Posterior vena cava (tissue), 2 donors: Measurements from ENCODE around the gene IER3. TPM values are rescaled to one million over a fixed set of nuclear protein-coding genes. Genes with fewer than 3 reads are reported as not detected.

ENCODE experiments used
- DNase-seq: peaks from one replicate; pipeline ENCODE4 v3.0.0-alpha.2; 2020; ENCODE audit warnings: low spot score
- intact Hi-C, 2 donors: fragments of 100-400 bp; cut with DNase I; formaldehyde crosslinking; loops; one replicate each; pipeline versions ENCODE4 v1.14.1 to v1.14.2; 2022 to 2023
- long read RNA-seq, 2 donors: library from polyadenylated mRNA; unstranded; transcript quantifications; one replicate each; pipeline ENCODE4 v2.0.0, GENCODE V29; 2020 to 2021
- total RNA-seq, 2 donors: library from RNA; stranded (reverse); fragmentation: NEBNext Ultra II Directional; extraction: Animal tissue kit (Norgen Biotek cat#: 25700); gene quantifications; one replicate each; pipeline ENCODE4 v1.2.1, GENCODE V29; 2021
- donor health status: DM: yes; HTN: yes; CAD: no.
- donor health status: DM: yes; HTN: yes; CAD: no.

Gene IER3, protein sequence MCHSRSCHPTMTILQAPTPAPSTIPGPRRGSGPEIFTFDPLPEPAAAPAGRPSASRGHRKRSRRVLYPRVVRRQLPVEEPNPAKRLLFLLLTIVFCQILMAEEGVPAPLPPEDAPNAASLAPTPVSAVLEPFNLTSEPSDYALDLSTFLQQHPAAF
- 10 to 100 TPM; 28.5 to 51.5 TPM for total RNA-seq
- long read RNA-seq, donor 1: 0 reads
- long read RNA-seq, donor 2, transcript IER3-202 (1 exons, 1,350 nt): minor isoform, 5 of 29 reads
- long read RNA-seq, donor 2, transcript IER3-201 (2 exons, 1,244 nt): major isoform, 24 of 29 reads
- long read RNA-seq, donor 2, partial matches to known transcripts: 0 of 29 reads
- long read RNA-seq, donor 2, other reads (novel, unspliced or antisense): 0 of 29 reads

DNA sequence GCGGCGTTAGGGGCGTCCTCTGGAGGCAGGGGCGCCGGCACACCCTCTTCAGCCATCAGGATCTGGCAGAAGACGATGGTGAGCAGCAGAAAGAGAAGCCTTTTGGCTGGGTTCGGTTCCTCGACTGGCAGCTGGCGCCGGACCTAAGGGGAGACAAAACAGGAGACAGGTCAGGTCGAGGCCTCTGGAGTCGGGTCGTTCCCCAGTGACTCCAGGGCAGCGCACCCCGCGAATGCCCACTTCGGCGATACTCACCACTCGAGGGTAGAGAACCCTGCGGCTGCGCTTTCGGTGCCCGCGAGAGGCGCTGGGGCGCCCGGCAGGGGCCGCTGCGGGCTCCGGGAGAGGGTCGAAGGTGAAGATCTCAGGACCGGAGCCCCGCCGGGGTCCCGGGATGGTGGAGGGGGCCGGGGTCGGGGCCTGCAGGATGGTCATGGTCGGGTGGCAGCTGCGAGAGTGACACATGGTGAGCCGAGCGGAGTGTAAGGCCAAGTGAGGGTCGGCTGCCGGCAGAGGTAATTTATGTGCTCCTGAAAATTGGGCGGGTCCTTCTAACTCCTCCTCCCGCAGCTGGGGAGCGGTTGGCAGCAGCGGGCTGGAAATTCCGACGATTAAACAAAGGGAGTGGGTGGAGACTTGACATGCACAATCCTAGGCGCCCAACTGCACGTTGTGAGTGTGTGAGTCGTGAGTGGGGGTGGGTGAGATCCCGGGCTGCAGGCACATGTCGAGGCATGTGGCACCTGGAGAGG is at the start of gene IER3:
IER3 (minus strand) TSS at position 494 of the 752 bp plus-strand sequence; CDS start at position 465, 29 bp downstream.
- DNase-seq: peak; percentile 96
- intact Hi-C loops: loop anchor here (5.0 to 10.0 kb wide), 3 partner anchors 38 to 671 kb away; no protein-coding TSS in a partner anchor

- intact Hi-C loops: no loop called here
These were observed 49.3 kb upstream of the IER3 start for GRCh38 chr6:30793521-30794194.

GRCh38 chr6:30792786-30793185 is 48.4 kb upstream of the IER3 start:
- intact Hi-C loops: no loop called here
- DNase-seq: no peak

More at GRCh38 chr6:30793521-30794194, 49.3 kb upstream of the IER3 start:
- no peak for DNase-seq

DNA sequence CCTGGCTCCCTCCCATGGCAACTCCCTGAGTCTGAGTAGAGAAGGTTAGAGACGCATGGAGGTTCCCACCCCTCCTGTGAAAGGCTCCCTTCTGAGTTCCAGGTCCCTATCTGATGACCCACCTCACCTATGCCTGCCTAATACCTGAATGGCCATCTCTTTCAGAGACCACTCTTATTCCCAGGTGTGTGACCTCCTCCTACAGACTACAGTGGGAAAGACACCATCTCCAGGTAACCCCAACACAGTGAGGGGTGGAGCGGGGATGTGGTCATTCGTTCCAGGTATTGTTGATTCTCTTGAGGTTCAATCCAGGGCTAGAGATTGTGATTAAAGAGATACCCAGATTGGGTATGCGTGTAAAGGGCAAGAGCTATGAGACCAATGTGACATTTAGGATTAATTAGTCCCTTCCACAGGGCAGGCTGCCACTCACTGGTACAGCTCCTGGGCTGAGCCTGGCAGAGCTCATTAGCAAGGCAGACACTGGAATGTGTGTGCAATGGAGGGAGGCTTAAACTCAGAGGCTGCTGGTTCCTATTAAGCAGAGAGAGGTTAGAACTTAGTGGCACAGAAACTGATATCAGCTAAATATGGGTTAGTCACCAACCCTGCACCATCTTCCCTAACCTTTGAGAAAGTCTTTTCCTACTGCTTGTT is 46.5 kb upstream of the IER3 start:
- intact Hi-C loops: no loop called here
- no peak for DNase-seq

DNA sequence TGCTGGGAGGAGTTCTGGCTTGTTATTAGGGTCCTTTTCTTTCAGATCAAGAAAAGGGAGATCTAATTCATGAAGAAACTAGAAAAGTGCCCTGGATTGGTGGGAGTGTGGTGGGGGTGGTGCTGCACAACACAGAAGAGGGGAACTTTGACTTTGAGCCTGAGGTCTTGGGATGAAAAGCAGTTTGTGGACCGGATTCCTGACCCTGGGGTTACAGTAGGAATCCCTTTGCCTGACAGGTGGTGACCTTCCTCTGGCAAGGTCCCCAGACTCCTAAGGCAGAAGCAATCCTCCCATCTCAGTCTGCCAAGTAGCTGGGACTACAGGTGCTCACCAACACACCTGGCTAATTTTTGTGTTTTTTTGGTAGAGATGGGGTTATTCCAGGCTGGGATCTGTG is 45.3 kb upstream of the IER3 start:
- intact Hi-C loops: loop anchor here in 1 of 2 donors (5.0 kb wide), 1 partner anchor 37 kb away; no protein-coding TSS in a partner anchor

DNA sequence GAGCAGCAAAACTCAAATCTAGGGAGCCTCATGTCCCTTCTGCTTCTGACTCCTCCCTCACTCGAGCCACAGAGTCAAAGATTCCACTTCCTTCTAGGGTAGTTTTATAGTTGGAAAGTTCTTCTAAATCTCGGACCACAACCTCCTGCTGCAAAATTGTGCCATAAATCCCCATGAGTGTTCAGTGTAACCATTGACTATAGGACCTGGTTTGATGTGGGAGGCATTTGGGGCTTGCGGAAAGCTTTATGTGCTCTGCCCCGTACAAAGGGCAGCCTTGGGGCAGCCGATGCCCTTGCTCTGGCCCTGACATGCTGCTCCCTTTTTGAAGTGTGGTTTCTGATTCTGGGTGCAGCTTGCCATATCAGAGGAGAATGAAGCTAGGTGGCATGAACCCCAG is 43.6 kb upstream of the IER3 start:
- intact Hi-C loops: loop anchor here in 1 of 2 donors (5.0 kb wide), 1 partner anchor 36 kb away; no protein-coding TSS in a partner anchor
- DNase-seq: no peak

More for the DNA sequence above, 45.3 kb upstream of the IER3 start:
- no peak for DNase-seq

GRCh38 chr6:30782425-30783014 is 38.2 kb upstream of the IER3 start:
- intact Hi-C loops: loop anchor here in 1 of 2 donors (5.0 kb wide), 1 partner anchor 40 kb away; the partner anchor contains the start of genes FLOT1 and IER3
- DNase-seq: no peak

DNA sequence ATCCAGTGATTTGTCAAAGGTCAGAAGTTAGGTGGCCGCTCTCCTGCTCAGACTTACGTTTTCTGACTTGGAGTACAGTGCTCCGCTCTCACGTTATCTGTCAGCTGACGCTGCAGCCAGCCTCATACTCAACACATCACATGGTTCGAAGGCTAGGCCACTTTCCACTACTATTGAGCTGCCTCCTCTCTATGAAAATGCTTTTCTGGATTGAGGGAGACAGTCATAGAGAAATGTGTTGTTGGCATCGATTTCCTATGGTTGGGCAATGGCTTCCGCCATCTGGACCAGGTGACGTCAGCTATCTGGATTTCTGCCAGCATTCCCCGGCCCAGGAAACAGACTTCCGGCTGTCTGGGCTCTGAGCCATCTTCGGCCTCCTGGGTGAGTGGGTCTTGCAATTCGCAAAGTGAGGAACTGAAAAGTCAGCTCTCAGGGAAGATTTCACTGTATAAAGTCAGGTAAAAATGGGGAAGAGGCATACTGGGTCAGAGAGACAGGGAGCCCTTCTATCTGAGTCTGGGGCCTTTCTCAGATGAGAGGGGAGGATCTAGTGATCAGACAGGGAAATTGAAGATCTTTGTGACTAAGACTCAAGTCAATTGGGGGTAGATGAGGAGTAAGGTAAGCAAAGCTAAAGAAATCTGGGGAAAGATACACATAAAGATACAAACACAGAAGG is 37.5 kb upstream of the IER3 start:
- intact Hi-C loops: loop anchor here in 1 of 2 donors (5.0 kb wide), 1 partner anchor 40 kb away; the partner anchor contains the start of genes FLOT1 and IER3
- peak; percentile 98 for DNase-seq

DNA sequence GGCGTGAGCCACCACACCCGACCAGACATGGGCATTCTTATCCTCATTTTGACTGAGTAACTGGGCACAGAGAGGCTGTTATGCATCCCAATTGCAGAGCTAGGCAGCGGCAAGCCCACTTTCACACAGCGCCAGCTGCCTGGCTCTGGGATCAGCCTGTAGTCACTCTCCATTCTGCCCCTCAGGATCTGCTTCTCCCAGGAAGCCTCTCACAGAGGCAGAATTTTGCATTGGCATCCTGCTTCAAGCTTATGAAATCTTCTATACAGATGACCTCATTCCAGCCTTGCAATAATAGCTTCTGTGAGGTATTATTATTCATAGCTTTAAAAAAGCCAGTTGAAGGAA is 37.0 kb upstream of the IER3 start:
- intact Hi-C loops: loop anchor here in 1 of 2 donors (5.0 kb wide), 1 partner anchor 39 kb away; the partner anchor contains the start of genes FLOT1 and IER3
- DNase-seq: no peak

DNA sequence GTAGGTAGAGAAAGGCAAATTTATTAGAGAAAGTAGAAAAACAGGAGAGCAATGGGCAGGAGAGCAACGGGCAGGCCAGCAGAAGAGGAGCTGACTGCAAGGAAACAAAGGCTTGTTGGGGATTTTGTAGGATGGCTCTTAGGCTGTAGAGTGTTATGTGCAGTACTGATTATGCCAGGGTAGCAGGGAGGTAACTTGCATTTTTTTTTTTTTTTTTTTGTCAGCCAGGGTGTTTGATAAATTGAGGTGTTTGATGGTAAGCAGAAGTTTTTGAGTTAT is 36.2 kb upstream of the IER3 start:
- intact Hi-C loops: loop anchor here in 1 of 2 donors (5.0 kb wide), 1 partner anchor 38 kb away; the partner anchor contains the start of genes FLOT1 and IER3

GRCh38 chr6:30779850-30780641 is 35.7 kb upstream of the IER3 start:
- no peak for DNase-seq
- intact Hi-C loops: loop anchor here in 1 of 2 donors (5.0 kb wide), 1 partner anchor 38 kb away; the partner anchor contains the start of genes FLOT1 and IER3

More for the DNA sequence above, 36.2 kb upstream of the IER3 start:
- DNase-seq: no peak

DNA sequence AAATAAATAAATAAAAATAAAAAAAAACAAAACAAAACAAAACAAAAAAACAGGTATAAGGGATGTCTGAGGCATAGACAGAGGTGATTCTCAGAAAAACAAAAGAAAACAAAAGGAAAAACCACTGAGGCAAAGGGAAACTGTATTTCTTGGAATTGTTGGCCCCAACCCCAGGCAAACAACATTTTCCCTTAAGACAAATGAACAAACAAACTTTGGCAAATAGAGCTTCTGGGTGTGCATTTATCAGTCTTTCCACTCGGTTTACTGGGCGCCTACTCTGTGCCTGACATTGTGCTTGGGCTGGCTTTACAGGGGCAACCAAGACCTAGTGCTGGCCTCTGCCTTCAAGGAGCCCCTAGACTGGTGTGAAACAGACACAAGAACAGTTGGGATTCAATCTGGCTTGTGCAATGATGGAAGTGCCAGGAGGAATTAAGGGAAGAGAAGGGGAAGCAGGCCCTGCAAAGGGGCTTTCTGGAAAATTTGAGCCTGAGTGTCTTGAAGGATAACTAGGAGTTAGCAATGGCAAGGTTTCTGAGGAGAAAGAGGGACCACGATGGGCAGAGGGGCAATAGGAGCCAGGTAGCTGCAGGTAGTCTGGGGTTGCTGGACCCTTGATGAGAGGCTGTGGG is 33.8 kb upstream of the IER3 start:
- no peak for DNase-seq
- intact Hi-C loops: no loop called here

DNA sequence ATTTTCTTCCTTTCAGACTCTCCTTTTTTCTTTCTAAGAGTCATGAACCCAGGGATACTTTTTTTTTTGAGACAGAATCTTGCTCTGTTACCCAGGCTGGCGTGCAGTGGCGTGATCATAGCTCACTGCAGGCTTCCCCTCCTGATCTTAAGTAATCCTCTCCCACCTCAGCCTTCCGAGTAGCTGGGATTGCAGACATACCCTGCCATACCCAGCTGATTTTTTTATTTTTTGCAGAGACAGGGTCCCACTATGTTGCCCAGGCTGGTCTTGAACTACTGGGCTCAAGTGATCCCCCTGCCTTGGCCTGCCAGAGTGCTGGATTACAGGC is 32.8 kb upstream of the IER3 start:
- no peak for DNase-seq
- intact Hi-C loops: loop anchor here in 1 of 2 donors (1.0 kb wide), 1 partner anchor 22 kb away; no protein-coding TSS in a partner anchor

- intact Hi-C loops: loop anchor here in 1 of 2 donors (1.0 kb wide), 1 partner anchor 21 kb away; no protein-coding TSS in a partner anchor
- no peak for DNase-seq
These were observed 32.2 kb upstream of the IER3 start for GRCh38 chr6:30776390-30777154.

DNA sequence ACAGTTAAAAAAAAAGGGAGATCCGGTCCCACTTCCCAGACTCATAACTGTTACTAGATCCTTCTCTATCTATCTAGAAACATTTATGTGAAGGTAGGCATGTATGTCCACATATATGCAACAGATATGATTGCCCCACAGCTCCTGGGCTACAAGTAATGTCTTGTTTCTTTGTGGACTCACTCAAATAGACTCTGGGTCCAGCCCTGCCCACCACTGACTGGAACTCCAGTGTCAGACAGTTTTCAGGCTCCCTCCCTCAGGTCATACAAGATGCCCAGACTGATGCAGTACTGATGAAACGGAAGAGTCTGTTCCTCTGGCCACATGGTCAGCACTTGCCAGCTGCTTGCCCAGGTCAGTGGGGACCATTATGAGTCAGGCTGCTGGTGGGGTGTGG is 30.8 kb upstream of the IER3 start:
- intact Hi-C loops: no loop called here
- DNase-seq: no peak

DNA sequence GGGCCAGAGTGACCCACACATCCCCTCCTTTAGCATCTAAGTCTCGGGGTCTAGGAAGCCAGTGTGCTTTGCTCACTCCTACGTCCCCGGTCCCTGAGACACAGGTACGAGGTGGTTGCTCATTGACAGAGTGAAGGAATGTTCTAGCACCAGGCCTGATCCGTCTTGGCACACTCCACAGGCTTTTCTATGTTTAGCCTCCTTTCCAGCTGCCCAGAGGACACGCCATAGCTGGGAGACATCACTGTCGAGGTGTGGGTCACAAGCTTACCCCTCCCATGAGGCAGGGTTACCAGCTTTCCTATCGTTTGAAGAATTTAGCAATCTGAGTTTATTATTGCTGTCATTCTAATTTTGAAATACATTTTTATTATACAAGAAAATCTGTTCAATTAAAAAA is 30.4 kb upstream of the IER3 start:
- intact Hi-C loops: no loop called here
- no peak for DNase-seq
